HG03108 (cell line): ENCODE results near the gene YES1.
"Not testable (repeated sequence)": the region's sequence is repeated elsewhere in the genome, so short reads cannot be mapped to it uniquely, and the experiment has no call there.

Experiments
- ATAC-seq: cut with Tn5 transposase; IDR thresholded peaks from one replicate; pipeline ENCODE4 v1.9.1; 2021; ENCODE audit warnings: moderate library complexity; ENCODE audit not compliant: unreplicated experiment

YES1 gene

DNA sequence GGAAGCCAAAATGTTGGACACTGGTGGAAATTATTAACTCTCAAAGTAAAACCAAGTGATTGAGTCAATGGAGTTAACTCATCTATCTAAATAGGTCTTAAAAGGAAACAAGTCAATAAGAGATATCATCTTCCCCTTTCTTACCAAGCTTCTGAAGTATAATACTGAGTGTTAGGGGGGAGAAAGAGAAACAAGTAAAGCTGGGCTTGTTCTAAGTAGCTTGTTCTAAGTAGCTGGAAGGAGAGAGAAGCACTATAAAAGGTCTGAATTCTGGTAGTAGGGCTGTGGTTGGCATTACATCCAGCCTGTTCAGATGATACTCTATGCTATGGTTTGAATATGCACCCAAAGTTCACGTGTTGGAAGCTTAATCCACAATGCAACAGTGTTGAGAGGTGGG, 26.8 kb downstream of the YES1 start:
- no peak for ATAC-seq

DNA sequence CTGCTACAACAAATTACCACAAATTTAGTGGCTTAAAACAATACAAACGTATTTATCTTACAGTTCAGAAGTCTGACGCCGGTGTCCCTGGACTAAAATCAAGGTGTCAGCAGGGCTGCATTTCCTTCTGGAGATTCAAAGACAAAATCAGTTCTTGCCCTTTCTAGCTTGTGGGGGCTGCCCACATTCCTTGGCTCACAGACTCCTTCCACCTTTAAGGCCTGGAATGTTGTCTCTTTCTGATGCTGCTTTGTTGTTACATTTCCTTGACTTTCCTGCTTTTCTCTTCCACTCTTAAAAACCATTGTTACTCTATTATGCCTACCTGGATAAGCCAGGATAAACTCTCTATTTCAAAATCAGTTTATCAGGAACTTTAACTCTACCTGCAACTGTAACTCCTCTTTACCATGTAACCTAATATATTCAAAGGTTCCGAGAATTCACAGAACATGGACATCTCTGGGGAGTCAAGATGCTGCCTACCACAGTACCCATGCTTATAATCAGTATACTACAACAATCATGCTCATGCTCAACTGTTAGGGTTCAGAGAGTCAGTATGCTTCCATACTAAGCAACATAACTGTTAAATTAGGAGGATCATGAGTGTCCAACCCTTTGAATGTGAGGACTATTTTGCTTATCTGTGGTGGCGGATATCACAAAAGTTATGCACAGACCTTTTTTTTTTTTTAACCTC, 27.4 kb downstream of the YES1 start:
- ATAC-seq = no peak

DNA sequence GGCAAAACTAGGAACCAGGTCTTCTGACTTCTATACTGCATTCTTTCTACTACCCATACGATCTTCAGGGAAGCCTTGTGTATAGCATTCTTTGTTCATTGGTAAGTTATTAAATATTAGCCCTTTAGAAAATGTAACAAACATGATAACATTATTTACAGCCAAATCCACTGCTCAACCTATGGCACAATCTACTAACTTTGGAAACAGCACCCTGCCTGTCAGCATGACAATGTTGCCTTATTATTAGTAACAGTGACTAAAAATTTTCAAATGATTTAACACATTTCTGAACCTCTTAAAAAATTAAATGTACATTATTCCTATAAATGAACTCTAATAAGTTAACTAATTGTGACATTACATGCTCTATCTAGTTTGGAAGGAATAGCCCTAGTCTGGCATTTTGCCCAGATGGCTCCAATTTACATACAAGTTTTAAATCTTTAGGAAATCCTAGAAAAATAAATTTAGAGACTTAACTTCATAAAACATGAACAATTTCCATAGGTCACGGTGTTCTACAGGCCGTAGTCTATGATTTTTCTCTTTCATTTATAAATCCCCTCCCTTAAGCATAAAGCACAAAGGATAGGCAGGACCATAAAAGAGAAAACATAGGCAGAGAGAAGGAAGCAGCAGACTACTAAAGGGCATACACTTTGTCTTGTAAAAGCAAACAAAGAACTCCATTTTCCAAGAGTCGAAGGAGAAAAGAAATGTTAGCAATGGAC, 33.7 kb downstream of the YES1 start:
- ATAC-seq = no peak

DNA sequence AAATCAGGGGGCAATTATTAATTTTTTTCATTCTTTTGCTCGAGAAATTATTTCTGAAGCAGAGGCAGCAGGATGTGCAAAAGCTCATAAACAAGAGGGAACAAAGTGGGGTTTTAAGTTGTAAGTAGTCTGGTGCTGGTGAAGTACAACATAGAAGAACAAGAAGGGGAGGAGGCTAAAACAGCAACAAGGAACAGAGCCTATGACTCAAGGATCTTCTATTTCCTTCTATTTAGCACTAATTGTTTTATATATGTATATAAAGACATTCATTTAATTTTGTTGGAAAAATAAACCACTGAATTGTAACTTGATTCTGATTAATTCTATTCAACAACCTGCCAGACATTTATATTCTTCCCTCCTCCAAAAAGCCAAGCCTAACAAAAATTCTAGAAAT, 35.0 kb downstream of the YES1 start:
- no peak for ATAC-seq

DNA sequence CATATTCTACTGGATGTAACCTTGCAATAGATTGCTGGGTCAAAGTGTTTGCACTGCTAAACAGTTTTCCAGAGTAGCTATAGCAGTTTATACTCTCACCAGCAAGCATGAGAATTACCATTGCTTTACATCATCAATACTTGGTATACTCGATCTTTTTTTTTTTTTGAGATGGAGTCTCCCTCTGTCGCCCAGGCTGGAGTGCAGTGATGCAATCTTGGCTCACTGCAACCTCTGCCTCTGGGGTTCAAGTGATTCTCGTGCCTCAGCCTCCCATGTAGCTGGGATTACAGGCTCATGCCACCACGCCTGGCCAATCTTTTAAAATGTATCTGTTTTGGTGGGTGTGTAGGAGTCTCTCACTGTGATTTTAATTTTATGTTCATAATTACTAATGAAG, 36.0 kb downstream of the YES1 start:
- ATAC-seq = not testable (repeated sequence)

DNA sequence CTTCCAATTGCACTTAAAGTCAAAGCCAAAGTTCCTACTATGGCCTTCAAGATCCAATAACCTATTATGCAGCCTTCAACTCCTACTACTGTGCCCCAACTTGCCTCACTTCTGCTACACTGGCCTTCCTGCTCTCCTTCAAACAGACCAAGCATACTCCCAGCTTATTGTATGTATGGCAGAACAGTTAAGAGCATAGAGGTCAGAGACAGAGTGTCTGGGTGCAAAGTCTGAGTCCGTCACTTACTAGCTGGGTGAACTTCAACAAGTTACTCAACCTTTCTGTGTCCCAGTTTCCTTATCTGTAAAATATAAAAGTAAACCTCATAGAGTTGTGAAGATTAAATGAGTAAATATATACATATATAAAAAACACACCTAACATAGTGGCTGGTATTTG, 37.2 kb downstream of the YES1 start:
- no peak for ATAC-seq

DNA sequence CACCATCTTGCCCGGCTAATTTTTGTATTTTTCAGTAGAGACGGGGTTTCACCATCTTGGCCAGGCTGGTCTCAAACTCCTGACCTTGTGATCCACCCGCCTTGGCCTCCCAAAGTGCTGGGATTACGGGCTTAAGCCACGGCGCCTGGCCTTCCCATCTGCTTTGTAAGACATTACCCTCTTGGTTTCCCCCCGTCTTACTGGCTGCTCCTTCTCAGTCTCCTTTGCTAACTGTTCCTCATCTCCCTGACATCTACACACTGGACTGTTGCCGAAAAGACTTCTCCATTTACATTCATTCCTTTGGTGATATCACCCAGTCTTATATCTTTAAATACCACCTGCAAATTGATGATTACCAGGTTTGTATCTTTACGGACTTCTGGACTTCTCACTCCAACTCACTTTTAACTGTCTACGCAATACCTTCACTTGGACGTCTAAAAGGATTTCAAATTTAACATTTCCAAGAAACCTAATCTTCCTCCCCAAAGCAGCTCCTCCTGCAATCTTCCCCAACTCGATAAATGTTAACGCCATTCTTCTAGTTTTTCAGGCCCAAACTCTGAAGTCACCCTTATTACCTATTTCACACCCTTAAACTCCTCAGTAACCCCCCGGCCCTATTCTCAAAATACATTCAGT, 37.9 kb downstream of the YES1 start:
- no peak for ATAC-seq

DNA sequence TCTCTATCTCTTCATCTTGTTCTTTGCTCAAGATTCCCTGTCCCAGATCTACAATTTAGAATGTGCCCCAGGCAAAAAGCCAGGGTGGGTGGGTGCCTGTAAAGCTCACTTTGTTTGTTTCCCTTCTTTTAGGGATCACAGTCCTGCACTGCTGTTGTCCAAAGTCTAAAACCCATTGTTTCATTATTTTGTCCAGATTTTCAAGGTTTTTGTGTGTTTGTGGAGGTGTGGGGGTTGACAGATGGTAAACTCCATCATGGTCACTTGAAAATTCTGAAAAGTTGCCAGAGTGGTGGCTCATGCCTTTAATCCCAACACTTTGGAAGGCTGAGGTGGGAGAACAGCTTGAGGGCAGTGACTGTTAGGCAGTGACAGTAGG, 41.5 kb downstream of the YES1 start:
- no peak for ATAC-seq

DNA sequence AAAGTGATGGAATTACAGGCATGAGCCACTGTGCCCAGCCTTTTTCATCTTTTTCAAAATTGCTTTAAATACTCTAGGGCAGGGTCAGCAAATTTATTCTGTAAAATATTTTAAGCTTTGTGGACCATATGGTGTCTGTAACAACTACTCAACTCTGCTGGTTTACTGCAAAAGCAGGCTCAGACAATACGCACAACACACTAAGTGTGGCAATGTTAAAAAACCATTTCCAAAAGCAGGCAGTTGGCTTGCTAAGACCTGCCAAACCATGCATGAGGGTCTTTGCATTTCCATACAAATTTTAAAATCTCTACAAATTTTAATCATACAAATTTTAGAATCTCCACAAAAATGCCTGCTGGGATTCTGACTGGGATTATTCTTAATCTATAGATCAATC, 44.1 kb downstream of the YES1 start:
- ATAC-seq = no peak

DNA sequence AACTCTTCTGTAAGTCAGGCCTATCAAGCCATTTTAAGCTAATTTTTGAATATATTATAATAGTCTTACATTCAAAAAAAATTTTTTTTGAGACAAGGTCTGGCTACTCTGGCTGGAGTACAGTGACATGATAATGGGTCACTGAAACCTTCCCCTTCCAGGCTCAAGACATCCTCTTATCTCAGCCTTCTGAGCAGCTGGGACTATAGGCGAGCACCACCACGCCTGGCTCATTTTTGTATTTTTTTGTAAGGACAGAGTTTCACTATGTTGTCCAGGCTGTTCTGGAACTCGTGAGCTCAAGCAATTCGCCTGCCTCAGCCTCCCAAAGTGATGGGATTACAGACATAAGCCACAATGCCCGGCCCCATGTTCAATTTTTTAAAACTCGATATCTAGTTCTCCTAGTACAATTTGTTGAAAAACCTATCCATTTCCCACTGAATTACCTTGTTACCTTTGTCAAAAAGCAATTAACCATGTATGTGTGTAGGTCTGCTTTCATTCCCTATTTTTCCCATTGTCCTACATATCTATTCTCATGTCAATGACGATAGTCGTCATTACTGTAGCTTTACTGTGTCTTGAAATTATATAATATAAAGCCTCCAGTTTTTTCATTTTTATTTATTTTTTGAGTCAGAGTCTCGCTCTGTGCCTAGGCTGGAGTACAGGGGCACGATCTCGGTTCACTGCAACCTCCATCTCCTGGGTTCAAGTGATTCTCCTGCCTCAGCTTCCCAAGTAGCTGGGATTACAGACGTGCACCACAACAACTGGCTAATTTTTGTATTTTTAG, 44.8 kb downstream of the YES1 start:
- no peak for ATAC-seq

DNA sequence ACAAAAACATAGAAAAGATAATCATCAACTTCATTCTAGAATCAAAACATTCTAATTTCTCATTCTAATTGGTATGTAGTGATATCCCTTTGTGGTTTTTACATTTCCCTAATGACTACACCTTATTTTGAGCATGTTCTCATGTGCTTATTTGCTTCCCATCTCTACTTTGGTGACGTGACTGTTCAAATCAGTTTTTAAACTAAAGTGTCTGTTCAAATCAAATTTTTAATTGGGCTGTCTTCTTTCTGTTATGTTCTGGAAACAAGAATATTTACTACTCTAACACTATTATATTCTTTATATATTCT, 45.5 kb downstream of the YES1 start:
- no peak for ATAC-seq

DNA sequence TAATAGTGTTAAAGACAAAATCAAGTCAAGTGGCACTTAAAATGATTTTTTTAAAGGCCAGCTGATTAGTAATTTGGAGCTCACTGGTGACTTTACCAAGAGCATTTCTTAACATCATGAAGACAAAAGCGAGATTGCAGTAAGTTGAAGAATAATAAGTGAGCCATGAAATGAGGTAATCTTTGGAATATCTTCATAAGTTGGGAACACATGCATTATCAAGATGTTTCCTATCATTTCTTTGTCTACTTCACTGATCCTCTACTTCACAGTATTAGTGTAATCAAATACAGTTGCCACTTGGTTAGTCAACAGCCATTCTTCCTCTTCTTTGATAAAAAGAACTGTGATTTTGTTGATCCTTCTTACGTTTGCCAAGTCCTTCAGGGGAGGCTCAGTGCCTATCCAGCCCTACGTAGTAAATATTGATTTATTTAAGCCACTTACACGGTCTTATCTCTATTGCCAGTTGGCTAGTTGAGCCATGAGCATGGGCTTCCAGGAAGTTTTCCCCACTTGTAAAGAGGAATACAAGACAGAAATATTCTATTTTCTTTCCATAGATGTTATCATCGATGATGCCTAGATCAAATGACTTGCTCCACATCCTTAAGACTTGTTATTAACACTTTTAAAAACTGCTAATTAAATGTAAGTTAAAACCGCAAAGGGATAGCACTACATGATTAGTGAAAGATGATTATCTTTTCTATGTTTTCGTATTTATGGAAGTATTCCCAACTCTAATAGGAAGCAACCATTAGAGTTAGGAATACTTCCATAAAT, 46.1 kb downstream of the YES1 start:
- ATAC-seq = no peak

DNA sequence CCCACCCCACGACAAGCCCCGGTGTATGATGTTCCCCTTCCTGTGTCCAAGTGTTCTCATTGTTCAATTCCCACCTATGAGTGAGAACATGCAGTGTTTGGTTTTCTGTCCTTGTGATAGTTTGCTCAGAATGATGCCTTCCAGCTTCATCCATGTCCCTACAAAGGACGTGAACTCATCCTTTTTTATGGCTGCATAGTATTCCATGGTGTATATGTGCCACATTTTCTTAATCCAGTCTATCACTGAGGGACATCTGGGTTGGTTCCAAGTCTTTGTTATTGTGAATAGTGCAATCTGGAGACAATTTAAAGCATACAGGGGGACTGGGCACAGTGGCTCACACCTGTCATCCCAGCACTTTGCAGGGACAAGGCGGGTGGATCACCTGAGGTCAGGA, 52.2 kb downstream of the YES1 start:
- ATAC-seq = not testable (repeated sequence)

DNA sequence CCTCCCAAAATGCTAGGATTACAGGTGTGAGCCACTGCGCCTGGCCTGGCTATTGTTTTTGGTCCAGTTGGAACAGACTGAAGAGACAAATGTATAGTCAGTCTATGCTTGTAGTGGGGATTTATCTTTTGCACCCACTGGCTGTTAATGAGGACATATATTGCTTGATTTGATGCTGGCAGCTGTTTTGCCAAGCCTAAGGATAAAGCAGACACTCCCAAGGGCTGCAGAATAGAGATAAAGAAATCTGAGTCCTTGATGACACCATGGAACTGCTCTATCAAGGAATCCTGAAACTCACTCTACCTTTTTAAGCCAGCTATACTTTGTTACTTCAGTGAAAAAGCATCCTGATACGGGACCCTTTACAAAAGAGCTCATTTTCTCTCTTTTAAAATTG, 56.5 kb downstream of the YES1 start:
- no peak for ATAC-seq

DNA sequence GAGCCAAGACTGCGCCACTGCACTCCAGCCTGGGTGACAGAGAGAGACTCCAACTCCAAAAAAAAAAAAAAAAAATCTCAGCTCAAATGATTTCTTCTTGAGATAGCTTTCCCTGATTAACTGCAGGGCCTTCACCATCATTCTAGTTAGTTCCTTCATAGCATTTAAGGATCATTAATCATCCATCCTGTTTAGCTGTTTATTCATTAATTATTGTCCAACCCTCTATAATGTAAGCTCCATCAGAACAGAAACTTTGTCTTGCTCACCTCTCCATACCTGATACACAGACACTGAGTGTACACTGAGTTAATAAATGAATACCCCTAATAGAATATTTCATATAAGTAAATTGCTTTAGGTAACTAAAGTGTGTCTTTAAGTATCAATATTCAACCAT, 57.4 kb downstream of the YES1 start:
- ATAC-seq = no peak

DNA sequence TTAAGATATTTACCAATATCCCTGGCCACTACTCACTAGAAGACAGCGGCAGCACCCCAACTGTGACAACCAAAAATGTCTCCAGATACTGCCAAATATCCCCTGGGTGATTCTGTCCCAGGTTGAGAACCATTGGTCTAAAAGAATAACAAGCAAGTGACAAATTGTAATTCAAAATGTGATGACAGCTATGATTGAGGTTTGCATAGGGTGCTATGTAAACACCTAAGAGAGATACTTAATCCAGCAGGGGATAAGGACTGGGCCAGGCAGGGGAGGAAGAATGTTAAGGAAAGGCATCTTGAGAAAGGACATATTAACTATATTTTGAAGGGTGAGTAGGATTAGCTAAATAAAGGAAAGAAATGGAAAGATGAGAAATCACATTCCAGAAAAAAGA, 61.6 kb downstream of the YES1 start:
- no peak for ATAC-seq

DNA sequence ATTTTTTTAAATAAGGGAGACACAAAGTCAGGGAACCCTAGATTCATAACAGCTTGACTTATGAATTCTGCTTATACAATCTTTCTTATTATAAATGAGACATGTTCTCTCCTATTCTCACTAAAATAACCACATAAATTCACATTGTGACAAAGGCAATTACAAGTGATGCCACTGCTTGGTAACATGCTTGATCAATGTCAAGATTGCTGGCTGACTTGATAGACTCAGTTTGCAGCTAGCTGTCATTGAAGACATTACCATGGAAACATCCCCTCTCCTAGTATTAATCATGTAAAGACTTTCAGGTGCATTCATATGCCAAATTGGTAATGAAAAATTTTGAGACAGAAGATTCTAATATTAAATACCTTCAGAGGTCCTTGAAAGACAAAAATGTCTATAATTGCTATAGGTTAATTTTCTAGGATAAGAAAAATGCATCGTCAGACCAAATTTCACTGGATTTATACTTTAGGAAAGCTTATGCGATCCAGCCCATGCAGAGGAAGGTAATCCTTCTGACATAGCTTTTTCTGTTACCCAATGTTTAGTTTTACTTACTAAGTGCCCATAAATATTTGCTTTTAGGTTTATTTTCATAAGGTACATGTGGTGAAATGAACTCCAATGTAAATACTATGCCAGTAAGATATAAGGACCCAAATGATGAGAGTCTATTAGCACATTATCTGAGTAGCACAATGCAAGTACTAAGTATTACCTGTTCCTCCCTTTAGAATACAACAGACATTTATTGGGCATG, 67.0 kb downstream of the YES1 start:
- no peak for ATAC-seq

DNA sequence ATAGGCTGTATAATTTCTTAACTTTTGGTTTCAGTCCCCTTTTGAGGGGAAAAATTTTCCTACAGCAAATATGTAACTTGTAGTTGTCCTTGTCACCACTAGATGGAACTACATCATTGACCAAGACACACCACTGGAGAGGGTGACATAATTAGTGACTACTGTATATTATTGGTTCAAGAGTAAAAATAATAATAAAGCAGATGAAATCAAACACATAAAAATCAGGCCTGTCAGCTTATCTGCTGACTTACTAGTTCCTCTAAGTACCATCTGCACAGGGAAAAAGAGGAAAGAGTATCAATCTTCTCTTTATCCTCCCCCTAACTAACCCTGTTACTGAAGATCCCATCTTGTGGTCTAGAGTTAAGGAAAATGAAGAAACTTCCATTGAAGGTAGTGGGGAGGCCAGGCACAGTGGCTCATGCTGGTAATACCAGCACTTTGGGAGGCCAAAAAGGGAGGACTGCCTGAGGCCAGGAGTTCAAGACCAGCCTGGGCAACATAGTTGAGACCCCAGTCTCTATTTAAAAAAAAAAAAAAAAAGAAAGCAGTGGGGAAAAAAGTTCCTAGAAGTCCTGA, 70.0 kb downstream of the YES1 start:
- ATAC-seq = peak; percentile 63

DNA sequence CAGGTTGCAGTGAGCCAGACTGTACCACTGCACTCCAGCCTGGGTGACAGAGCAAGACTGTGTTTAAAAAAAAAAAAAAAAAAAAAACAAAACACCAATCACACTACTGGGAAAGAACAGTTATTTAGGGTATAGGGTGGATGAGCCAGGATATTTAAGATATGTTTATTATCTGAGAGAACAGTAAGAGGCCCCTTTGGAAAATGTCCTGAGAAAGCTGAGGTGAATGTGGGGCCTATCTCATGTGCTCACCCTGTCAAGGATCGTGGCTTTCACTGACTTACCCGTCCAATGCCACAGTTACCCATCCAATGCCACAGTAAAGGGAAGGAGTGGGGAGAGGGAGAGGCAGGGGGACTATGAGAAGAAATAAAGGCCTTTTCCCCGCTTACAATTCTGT, 79.7 kb downstream of the YES1 start:
- ATAC-seq = no peak

DNA sequence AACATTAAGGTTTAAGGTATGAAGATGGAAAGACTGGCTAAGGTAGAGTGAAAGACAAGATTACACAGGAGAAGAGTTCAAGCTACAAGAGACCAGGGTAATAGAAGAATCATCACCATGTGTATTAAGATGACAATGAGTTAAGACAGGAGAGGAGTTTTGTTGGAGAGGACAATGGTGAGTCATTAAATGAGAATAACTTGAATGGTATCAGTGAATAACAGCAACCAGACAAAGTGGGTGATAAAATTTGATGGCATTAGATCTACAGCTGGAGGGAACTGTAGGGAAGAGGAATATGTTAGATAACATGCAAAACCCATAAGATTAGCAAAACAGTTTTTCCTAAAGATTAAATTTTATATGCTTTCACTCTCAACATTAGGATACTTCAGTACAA, 80.9 kb downstream of the YES1 start:
- no peak for ATAC-seq
